GM19468 (cell line): ENCODE measurements around the gene THTPA.

Experiments
- ATAC-seq: cut with Tn5 transposase; IDR thresholded peaks from one replicate; pipeline ENCODE4 v1.9.1; 2021; ENCODE audit warnings: mild to moderate bottlenecking, moderate library complexity, moderate number of reproducible peaks; ENCODE audit not compliant: unreplicated experiment; ENCODE audit errors: extremely low read depth

THTPA gene

DNA sequence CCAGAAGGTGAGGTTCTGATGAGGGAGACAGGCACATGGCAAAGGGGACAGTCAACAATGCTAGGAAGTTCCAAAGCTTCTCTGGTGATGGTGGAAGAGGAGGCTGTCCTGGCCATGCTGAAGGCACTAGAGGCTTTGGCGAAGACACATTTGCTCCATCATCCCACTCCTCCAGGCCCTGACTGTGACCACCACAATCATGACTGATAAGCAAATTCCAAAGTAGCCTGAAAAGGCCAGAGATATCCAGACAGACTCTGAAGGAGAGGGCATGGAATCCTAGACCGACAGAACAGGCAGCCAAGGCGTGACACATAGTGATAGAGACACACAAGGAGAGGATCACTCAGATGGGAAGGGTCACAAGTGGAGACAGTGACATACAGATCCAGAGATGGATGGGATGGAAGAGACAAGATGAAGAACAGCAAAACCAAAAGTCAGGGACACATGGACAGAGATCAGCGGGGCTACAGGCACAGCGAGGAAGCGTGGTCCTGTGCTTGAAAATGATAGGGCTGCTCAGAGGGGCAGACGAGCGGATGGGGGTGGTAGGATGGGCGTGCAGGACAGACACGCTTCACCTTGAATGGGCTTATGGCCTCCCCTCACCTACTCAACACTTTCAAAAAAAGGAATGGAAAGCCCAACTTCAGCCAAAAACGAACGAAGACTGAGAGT, 5.8 kb upstream of the THTPA start:
- no peak for ATAC-seq

DNA sequence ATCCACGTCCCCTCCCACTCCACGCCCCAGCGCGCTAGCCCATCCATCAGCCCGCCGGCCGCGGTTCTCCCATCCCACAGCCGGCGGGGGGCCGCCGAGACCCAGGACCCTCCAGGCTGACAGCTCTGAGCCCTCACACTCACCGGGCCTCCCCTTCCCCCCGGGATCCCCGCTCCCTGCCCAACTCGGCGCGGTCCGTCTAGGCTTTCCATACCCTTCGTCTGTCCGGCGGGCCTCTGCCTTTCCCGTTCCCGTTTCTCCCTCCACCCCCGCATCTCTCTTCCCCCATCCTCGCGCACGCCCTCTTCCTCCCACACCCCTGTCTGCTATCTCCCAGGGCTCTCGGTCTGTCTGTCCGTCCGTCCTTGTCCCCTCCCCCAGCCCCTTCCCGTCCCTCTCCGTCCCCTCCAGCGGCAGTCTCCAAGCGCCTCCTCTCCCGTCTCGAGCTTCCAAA, 5.2 kb upstream of the THTPA start:
- no peak for ATAC-seq

DNA sequence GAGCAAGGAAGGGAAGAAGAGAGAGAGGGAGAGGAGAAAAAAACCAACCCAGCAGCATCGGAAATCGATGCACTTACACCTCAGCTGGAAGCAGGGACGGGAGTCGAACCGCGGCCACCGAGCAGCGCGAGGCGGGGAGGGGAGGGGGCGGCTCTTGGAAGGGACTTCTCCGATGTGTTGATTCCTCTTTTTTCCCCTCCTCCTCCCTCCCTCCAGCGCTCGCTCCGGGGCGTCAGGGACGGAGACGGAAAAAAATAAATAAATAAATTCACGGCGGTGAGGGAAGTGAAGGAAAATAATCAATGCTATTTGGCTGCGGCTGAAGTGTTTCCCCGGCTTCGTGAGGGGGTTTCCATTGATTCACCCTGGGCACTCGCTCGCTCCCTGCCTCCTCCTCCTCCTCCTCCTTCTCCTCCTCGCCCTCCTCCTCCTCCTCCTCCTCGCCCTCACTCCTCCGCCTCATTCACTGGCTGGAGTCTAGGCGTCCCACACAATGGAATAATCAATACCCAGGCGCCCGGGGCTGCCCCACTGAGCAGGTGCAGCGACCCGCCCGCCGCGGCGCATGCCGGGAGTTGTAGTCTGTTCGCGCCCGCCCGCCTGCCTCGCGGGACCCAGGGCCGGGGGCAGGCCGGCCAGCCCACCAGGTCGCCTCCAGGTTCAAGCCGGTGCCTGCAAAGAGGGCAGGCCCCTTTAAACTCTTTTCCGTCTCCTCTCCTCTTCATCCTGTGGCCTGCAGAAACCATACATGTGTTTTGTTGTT, 4.6 kb upstream of the THTPA start, which contains the start of gene ZFHX2:
TSS of gene ZFHX2 (minus strand) at position 500 of the 763 bp plus-strand sequence. CDS start 16,440 bp downstream, outside the sequence.
- ATAC-seq, result no peak

DNA sequence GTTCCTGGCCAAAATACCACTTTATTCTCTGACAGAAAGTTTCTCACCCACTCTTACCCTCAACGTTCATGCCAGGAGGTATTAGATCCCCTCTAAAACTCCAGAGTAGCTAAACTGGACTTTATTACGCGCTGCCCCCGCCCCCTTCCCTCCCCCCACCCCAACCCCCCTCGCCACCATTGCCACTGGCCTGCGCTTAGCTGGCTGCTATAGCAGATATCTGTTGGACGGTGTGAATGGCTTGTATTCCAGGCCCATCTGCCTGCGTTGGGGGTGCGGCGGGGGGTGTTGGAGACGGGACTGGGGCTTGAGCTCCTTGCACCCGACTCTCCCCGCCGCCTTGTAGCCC, 564 bp upstream of the THTPA start:
- no peak for ATAC-seq

DNA sequence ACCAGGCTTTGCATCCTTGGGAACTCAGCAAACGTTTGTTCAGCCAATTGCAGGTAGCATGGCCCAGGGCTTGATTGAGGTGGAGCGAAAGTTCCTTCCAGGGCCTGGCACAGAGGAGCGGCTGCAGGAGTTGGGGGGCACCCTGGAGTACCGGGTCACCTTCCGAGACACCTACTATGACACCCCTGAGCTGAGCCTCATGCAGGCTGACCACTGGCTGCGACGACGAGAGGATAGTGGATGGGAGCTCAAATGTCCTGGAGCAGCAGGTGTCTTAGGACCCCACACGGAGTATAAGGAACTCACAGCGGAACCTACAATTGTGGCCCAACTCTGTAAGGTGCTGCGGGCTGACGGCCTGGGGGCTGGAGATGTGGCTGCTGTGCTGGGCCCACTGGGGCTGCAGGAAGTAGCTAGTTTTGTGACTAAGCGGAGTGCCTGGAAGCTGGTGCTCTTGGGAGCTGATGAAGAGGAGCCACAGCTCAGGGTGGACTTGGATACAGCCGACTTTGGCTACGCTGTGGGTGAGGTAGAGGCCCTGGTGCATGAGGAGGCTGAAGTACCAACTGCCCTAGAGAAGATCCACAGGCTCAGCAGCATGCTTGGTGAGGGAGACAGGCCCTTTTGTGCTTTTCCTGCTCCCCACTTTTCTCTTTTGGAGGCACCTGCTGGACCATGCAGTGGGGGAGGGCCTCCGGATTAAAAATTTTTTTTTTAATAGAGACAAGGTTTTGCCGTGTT, 799 bp downstream of the THTPA start:
- ATAC-seq, result no peak

DNA sequence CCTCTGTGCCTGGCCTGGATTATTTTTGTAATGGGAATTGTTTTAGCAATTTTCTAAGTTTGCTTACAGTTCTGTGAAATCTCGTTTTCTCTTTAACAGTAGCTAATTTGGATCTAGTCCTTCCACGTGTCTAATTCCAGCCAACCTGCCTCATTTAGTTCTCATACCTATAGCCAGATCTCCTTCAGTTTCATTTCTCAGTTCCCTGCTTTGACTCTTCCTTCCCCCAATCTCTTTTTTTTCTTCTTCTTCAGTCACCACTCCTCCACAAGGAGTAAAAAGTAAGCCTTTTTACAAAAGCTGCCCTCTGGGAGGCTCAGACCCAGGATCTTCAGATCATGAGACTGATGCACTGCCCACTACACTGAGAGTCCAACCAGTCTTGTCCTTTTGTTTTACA, 1.4 kb downstream of the THTPA start:
- no peak for ATAC-seq

DNA sequence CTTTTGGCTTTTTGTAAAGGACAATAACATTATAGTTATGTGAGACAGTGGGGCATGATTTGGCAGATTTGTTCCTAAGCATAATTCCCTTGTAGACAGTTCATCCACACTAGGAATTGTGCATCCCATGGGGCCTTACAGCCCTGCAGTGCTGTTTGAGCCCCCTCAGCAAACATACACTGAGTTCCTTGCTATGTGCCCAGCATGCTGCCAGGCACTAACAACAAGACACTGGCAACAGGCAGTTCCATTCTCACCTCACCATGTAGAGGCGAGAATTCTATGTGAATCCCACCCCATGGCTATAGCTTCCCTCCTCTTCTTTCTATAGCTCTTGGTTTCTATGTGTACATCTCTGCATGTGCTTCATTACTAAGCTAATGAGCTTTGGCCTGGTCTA, 1.9 kb downstream of the THTPA start:
- no peak for ATAC-seq

DNA sequence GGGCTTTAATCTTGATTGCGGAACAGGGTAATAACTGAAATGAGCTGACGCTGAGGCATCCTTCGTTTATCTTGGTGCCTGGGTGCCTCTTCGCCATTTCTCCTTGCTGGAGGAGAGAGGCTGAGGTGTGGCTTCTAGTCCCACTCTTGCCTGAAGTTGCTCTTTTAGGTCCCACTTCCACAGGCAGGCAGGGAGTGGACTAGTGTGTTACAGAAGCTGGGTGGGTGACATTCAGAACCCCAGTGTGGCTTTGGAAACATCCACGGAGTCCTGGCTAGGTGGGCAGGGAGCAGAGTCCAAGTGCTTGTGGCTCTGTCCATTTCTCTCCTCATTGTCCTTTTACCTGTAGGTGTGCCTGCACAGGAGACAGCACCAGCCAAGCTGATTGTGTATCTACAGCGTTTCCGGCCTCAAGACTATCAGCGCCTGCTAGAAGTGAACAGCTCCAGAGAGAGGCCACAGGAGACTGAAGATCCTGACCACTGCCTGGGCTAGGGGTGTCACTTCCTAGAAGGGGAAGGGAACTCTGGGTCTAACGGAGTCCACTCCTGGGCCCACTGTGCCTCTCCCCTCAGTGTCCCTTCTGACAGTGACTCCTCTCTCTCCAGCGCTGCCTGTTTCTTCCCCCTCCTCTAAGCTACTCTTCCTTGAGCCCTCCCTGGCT, 2.4 kb downstream of the THTPA start:
- no peak for ATAC-seq

DNA sequence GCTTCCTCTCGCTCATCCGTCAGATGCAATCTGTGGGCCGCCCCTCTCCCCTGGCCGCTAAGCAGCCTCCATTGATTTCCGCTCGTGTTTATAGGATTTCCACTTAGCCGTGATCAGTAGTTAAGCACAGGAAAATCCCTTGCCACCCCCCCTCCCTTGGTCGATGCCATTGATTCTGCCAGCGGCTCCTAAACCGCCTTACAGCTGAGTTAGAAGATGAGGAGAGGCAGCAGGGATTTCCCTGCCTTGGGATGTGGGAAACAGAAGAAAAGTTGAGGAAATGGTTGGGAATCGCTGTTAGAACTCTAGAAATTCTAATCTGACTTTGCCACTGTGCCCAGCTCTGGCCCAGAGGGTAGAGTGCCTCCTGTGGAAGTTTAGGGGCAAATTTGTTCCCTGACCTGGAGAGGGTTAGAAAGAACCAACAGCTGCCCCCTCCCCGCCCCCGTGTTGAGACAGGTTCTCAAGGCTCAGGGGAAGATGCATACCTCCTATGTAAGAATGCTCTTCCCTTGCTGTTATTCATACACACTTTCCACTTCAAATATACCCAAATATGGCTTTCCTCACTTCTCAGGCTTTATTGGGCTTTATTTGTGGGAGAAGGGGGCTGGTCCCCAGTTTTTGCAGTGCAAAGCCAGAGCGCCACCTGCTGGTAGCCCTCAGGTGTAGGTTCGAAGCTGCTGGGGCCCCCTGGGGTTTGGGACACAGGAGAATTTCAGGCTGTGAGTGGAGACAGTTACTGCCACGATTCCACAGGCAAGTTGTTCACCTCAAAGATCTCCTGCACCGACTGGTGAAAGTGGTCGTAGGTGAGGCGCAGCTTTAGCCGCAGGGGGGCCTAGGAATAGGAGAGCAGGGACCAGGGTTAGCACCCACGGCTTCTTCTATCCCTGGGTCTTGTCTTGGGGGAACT, 3.2 kb downstream of the THTPA start:
- no peak for ATAC-seq

DNA sequence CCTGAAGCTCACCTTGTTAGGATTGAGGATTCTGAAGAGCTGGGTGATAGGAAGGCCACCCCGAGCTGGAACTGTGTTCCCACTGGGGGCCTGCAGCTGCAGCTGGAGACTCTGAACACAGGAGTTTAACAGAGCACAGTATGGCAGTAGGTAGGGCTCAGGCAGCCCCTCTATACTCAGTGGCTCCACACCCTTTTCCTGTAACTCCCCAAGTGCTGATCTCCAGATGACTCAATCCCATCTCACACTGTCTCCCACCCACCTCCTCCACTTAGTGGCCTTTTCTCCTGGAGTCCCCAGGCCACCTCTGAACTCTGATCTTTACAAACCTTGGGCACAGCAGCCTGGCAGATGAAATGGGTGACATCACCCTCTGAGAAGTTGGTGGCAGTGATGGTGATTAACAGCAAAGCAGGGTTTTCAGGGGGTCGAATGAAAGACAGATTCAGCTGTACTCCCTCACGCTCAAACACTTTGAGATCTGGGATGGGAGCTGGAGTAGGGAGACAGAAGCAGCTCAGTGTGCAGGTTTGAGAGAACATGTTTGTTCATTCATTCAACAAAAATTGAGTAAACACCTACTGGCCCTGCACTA, 4.0 kb downstream of the THTPA start:
- no peak for ATAC-seq

DNA sequence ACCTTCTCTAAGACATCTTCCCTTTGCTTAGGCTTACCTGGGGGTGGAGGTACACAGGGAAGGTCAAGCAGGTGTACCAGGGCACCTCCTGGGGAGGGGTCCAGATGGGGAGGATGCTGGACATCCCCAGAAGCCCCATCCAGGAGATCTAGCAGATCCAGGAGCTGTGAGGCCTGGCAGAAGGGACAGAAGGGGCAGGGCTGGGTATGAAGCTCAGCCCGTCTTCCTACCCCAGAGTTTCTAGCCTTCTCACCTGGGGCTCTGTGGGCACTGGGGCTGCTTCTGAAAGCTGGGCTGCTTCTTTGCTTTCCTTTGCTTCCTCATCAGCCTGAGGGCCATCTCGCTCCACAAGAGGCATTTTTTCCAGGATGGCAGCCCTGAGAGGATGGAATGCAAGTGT, 5.2 kb downstream of the THTPA start:
- ATAC-seq, result no peak

DNA sequence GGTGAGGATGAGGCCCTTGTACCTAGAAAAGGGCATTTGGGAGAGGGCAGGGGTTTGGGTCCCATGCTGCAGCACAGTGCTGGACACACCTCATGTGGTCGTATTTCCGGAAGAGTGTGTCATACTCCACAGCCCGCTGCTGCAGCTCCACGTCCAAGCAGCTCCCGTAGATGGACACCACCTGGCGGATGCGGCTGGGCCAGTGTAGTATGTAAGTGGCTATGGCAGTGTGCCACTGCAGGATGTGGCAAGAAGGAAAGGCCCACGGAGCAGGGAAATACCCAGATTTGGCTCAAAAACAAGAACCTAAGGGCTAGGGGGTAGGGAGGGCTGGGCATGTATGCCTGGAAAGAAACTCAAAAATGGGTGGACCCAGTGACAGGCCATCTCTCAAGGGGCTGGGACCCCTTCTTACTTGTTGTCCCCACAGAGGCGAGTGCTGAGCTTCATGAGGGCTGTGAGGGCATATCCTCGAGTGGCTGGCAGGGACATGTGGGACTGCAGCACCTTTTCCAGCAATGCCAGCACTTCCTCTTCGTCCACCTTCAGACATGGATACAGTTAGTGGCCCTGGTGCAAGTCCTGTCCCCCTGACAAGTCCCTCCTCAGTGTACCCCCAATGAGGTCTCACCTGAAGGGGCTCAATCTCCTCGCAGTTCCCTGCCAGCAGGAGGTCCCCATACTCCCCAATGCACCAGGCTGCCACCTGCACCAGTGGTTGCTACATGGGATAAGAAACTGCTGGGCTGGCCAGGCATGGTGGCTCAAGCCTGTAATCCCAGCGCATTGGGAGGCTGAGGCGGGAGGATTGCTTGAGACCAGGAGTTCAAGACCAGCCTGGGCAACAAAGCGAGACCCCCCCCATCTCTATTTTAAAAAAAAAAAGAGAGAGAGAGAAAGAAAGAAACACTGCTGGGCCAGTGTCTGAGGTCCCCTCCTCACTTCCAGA, 6.1 kb downstream of the THTPA start:
- no peak for ATAC-seq

DNA sequence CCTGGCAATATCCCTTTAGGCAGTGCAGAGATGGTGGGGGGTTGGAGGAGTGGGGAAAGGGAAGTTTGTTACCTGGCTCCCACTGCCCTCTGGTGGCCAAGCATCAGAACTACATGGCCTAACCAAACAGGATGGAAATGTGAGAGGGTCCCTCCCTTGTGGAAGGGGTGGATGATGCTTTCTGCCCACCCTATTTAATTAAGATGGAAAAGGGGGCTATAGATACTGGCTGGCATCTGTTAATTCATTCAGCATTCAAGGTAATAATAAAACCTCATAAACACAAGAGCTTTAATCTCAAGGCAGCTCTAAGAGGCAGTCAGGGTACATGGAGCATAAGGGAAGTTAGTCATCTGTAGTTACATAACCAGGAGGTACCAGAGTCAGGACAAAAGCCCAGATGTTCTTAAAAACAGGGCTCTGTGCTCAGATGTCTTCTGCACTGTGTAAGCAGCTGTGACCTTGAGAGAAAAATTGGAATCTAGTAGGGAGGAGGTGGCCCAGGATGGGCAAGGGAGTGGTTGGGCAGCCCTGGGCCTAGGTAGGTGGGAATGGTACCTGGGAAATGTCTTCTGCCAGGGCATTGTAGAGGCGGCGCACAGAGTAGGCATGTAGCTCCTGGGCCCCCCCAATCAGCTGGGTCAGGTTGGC, 6.9 kb downstream of the THTPA start:
- no peak for ATAC-seq

DNA sequence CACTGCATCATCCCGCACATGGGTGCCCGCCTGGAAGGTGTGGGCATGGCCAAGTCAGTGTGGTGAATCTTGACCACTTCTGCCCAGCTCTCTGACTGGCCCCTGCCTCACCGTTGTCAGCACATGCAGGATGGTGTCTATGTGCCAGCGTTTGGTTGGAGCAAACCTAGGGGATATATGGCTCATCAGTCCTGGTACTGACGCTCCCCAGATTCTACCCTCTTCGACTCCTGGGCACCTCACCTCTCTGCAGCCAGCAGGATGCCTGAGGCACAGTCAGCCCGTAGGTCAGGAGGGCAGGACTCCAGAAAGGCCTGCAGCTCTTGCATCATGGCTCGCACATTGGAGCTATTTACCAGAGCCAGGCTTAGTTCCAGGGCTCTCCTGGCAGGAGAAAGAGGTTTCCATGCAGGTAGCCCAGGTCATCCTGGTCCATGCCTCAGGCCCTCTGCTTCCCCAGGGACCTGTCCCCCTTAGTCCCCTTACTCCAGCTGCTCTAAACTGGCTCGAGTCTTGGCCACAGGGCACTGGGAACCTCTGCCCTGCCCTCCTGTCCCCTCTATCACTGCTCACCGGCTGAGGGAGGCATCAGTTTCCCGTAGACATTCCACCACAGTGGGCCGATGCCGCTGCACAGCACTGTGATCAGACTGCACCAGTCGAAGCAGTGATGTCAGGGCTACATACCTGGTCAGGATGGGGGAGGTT, 7.6 kb downstream of the THTPA start:
- ATAC-seq, result no peak

DNA sequence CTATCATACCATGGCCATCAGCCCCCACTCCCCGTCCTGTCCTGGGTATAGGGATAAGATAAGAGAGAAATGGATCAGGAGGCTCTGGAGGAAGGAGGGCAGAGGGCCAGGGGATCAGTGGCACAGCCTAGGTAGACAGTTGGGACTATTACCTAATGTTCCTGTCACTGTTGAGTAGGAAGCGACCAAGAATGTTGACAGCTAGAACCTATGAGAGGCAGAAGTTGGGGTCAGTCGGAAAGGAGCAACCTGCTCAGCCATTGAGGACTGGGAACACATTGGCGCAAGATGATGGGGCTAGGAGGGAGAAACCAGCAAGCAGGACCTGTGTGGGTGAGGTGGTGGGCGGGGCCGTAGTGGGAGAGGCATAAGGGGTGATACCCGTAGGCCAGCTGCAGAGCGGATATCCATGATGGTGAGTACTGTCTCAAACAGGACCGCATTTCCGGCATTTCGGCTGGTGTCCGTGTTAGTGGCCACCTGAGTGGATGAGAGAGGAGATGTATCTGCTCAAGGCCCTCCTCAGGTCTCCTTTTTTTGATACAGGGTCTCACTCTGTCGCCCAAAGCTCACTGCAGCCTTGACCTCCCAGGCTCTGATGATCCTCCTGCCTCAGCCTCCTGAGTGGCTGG, 8.2 kb downstream of the THTPA start:
- ATAC-seq, result no peak

DNA sequence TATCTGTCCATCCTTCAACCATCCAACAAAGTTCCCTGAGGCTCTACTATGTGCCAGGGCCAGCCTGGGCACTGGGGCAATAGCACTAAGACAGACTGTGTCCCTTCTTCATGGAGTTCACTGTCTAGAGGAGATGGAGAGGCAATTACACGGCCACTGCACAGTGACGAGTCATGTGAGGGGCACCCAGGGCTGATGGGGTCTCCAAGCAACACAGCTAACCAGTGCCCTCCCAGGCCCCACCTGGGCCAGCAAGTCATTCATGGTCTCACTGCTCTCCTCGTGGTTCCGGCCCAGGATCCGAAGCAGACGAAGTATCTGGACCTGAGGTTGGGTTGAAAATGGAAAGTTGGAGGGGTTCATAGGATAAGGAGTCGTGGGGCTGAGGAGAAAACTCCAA, 8.8 kb downstream of the THTPA start:
- no peak for ATAC-seq

DNA sequence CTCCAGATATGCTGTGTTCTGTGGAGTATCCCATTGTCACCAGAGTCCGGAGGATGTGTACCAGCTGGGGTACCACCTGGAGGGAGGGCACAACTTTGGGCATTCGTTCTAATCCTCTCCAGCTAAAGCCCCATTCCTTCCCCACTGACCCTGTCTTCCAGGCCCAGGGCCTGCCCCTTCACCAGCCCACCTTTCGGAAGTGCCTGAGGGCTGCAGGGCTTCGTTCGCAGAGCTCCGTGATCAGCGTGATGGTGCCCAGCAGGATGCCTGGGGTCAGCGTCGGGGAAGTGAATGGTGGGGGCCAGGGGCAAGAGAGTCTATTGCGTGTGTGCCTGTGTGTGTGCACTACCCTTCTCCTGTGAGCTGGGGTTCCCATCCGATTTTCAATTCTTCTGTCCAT, 9.6 kb downstream of the THTPA start:
- ATAC-seq, result no peak
